Measurements from ENCODE around the gene ZNF511.
"Not testable (repeated sequence)": the region's sequence is repeated elsewhere in the genome, so short reads cannot be mapped to it uniquely, and the experiment has no call there.

The ZNF511 gene, protein sequence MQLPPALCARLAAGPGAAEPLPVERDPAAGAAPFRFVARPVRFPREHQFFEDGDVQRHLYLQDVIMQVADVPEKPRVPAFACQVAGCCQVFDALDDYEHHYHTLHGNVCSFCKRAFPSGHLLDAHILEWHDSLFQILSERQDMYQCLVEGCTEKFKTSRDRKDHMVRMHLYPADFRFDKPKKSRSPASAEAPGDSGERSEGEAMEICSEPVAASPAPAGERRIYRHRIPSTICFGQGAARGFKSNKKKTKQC

DNA sequence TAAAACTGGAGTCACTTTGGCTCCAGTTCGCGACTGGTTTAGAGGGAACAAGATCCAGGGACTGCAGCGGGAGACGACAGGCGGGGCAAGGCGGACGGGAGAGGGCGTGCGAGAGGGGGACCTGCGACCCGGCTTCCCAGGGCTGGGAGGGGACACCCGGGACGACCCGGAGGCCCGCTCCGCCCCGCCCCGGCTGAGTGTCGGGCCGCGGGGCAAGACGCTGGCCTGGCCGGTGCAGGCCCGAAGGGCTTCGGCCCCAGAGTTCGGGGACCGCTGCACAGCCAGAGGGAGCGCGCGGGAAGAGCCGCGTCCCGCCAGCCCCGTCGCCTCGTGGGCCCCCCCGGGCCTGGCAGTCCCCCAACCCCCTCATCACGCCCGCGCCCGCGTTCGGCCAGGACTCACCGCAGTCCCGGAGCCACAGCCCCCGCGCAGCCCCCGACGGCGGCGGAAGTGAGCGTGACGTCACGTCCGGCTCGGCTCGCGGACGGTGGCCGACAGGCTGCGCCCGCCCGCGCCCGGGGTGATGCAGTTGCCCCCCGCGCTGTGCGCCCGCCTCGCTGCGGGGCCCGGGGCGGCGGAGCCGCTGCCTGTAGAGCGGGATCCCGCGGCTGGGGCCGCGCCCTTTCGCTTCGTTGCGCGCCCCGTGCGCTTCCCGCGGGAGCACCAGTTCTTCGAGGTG is at the start of gene ZNF511, which contains the start of gene TUBGCP2:
Gene ZNF511 (plus strand): TSS at position 494 of the 679 bp plus-strand sequence. CDS start 30 bp downstream, at position 524.
Gene TUBGCP2 (minus strand): TSS at position 452 of the 679 bp plus-strand sequence. CDS start 5,931 bp downstream, outside the sequence.
- peak; percentile 90 for DNase-seq

GRCh38 chr10:133259602-133259989 is 49.1 kb upstream of the ZNF511 start:
- no peak for DNase-seq

- DNase-seq: peak; percentile 62
Observed at GRCh38 chr10:133260895-133261725, 47.6 kb upstream of the ZNF511 start.

DNA sequence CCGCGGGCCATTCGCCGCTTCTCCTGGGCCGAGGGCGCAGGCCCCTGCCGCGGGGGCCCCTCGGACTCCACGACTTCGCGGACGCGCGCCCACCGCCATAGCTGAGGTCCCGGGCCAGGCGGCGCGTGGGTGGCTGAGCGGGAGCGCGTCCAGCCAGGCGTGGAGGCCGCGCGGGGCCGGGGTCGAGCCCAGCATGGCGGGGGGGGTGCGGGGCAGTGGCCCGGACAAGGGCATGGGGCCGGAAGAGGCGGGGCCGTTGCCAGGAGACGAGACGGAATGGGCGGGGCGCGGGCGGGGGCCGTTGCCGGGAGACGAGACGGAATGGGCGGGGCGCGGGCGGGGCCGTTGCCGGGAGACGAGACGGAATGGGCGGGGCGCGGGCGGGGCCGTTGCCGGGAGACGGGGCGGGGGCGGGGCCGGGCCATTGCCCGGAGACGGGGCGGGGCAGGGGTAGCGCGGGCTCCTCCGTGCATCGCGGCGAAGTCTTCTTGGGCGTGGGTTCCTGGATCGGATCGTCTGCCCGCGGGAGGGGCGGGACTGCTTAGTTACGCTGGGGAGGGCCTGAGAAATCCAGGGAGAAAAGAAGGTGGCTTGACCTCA is 46.9 kb upstream of the ZNF511 start:
- peak; percentile 80 for DNase-seq

DNA sequence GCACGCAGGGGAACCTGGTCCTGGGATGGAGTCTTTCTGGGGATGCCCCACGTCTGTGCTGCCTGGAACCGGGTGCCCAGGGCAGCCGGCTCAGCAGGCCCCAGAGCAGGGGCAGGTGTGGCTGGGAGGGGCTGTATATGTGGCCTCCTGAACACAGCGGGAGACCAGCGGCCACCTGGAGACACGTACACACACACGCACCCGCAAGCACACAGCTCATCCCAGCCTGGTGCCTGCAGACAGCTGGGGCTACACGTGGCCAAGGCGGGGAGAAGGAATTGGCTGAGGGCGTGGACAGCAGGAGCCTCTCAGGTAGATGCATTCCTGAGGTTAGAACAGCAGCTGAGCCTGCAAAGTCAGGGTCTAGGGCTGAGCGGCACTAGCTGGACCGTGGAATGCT is 46.0 kb upstream of the ZNF511 start:
- no peak for DNase-seq

DNA sequence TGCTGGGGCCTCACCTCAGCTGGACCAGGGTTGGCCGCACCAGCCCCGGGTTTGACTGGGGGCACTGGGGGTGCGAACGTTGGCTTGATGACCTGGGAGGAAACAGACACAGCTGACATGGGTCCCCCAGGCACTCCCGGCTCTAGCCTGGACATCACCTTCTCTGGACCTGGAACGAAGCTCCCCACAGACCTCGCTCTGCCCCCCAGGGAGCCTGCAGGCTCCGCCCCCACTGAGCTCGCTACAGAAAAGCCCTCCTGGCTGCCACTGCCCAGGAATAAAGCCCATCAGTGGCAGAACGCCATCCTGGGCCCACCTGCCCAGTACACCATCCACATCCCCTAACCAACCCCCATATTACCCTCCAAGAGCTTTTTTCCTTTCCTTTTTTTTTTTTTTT is 45.0 kb upstream of the ZNF511 start:
- no peak for DNase-seq

DNA sequence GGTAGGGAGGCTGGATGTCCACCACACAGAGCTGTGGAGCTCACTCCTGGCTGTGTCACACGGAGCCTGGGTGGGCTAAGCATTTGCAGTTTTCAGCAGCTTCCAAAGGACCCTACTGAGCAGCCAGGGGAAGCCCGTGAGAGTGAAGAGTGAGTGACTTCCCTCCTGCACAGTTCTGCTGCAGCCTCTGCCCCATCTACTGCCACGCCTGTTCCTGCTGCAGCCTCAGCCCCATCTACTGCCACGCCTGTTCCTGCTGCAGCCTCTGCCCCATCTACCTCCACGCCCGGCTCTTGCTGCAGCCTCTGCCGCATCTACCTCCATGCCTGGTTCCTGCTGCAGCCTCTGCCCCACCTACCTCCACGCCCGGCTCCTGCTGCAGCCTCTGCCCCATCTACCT is 44.3 kb upstream of the ZNF511 start:
- DNase-seq: no peak

DNA sequence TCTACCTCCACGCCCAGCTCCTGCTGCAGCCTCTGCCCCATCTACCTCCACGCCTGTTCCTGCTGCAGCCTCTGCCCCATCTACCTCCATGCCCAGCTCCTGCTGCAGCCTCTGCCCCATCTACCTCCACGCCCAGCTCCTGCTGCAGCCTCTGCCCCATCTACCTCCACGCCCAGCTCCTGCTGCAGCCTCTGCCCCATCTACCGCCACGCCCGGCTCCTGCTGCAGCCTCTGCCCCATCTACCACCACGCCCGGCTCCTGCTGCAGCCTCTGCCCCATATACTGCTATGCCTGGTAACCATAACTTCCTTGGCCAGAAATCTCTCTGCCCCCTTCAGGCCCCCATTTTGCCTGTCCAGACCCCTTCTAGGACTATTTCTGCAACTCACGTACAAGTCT is 43.7 kb upstream of the ZNF511 start:
- DNase-seq: not testable (repeated sequence)

GRCh38 chr10:133266056-133266795 is 42.5 kb upstream of the ZNF511 start:
- no peak for DNase-seq

DNA sequence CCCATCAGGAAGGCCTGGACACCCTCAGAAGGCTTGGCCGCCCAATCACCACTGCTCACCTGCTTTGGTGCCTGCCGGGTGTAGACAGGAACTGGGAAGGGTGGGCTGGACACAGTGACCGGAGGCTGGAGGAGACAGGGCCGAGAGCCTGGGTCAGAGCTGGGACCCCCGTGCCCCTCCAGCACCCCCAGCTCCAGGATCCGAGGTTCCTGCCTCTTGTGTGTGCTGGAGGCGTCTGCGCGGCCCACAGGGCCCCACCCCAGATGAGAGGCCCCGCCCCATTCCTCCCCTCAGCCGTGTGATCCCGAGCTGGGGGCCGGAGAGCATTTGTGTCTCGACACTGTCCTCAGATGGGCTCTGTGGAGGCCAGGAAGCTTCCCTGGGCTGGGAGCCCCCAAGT is 41.4 kb upstream of the ZNF511 start:
- DNase-seq: no peak

GRCh38 chr10:133267829-133268228 is 40.9 kb upstream of the ZNF511 start:
- no peak for DNase-seq

- DNase-seq: no peak
Observed at GRCh38 chr10:133268532-133268931, 40.2 kb upstream of the ZNF511 start.

DNA sequence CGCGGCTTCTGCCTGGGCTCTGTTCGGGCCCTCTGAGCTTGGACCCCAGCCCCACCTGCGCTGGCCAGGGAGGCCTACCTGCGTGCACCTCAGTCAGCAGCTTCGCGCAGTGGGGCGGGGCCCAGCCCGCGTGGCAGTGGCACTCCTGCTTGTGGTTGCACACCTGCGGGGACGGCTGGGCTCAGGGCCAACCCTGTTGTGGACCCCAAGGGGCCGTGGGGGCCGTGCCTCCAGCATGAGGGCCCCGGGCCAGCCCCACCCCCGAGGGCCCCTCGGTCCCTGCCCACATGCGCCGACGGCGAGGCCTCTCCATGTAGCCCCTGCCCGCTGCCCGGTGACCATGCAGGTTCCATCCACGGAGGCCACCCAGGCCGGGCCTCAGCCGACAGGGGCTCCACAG is 39.3 kb upstream of the ZNF511 start:
- no peak for DNase-seq

DNA sequence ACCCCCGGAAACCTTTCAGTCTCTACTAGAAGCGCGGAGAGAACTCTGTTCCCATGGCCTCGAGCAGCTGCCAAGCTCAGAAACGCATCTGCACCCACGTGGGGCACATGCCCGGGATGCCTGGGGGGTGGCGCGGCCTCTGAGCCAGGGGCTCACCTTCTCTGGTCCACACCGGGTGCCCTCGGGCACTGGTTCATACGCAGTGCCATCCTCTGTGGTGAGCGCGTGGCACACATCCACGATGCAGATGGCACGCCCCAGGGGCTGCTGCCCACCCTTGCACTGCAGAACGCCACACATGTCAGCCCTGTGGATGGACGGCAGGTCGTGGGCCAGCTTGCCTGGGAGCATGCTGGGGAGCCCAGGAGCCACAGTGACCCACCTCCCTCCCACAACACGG is 38.5 kb upstream of the ZNF511 start:
- DNase-seq: no peak

DNA sequence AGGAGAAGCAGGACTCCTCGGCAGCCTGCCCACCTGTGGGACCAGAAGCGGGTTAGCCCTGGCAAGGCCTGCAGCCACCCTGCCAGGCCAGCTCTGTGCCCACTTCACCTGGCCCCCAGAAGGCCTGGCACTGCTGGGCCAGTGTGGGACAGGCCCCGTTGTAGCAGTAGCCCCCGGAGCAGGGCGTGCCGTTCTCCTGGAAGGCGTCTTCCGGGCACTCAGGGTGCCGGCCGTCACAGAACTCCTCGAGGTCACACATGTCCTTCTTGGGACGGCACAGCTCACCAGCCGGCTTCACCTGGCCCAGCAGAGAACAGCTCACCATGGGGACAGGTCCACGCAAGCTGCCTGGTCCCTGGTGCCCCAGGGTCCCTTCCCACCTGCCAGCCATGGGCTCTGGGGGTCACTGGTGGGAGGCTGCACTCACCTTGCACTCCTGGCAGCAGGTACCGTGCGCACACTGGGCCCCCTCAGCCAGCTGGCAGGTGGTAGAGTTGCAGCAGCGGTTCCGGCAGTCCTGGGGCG is 37.9 kb upstream of the ZNF511 start:
- DNase-seq: no peak

DNA sequence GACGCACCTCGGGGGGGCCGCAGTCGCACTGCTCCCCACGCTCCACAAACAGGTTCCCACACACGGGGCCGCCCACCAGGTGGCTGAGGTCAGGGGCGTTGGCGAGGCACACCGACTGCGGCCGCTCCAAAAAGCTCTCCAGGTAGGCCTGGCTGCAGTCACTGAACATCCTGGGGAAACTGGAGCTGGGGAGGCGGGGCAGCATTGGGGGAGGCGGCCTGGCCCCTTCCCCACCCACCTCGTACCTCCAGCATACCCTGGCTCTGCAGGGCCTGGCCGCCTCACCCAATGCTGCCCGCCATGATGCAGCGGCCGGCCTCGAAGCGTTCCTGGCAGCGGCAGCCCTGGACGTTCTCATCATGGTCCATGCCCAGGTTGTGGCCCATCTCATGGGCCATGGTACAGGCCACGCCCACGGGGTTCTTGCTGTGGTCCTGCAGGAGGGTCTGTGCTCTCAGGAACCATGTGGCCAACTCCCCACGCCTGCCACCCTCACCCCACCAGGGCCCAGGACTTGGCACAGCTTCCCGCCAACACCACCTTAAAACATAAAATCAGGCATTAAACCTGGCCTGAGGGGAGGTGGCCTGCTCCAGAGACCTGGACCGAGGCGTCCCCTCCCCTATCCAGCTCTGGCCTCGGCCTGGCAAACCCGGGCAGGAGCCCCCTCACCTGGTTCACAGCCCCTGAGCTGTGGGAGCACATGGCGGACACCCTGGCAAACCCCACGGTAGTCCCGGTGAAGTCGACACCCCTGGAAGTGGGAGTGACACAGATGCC is 37.0 kb upstream of the ZNF511 start:
- no peak for DNase-seq

GRCh38 chr10:133272301-133272963 is 36.3 kb upstream of the ZNF511 start:
- DNase-seq: no peak

- no peak for DNase-seq
Observed at GRCh38 chr10:133272964-133273420, 35.7 kb upstream of the ZNF511 start.

DNA sequence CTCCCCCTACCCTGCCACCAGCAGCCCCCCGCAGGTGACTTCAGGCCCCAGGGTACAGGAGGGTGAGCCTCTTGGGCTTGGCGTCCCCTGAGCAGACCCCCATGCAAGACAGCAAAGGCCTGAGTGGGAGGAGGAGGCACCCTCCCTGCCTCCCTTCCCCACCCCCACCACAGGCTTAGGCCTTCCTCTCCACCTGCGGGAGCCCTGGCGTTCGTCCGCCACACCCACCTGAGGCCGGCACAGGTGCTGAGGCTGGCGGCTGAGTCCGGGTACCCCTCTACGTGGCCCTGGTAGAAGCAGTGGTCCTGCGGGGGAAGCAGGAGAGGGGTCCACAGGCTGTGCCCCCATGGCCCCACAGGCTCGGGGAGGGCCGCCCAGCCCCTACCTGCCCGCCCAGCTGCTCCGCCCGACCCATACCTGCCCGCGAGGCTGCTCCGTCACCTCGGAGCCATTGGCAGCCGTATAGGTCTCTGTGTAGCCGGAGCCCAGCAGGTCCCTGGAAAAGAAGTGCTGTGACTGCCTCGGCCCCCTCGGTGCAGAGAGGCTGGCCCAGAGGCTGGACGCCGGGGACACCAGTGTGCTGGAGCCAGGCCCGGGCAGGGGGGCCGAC is 35.1 kb upstream of the ZNF511 start:
- DNase-seq: no peak
